ENCODE measurements around the gene IDE. TPM values are rescaled to one million over a fixed set of nuclear protein-coding genes. Genes with fewer than 3 reads are reported as not detected.

IDE gene
- total RNA-seq, 1 experiment from 2014 or later: 66.4 TPM

DNA sequence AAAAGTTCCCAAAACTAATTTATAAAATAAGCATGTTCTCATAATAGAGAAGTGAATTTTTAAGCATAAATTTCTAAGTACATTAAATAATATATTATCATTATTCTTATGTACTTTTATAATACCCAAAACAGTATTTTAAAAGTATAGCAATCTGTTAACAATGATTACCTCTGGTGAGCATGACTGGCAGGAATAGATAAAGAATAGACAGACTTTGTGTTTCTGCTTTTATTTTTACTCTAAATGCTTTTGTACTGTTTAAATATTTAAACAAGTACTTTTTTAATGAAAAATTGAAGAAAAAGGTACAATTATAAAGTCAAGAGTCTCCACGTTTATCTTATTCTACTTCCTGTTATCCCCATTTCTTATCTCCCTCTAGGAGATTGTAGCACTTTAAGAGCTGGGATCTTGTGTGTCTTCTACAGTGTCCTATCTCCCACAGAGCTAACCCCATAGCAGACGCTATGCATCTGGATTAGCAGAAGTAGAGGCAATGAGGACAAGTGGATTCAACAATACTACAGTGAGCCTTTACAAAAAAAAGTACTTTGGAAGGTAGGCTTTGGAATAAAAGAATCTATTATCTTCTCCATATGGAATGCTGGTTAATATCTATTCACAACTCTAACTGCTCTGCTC lies 42.9 kb downstream of the IDE start:
- Mint-ChIP-seq H3K36me3 (ENCODE audit: insufficient read depth, unreplicated experiment) (peaks cover 86% of the 10 kb centered on the region), H3K9me3 (ENCODE audit: unreplicated experiment) (no peaks in the 10 kb centered on the region), H3K4me3 (ENCODE audit: unreplicated experiment) (no peak overlapping the region), H3K4me1 (ENCODE audit: insufficient read depth, unreplicated experiment) (no peaks in the 10 kb centered on the region), H3K27ac (ENCODE audit: low read depth, unreplicated experiment) (no peak overlapping the region), H3K27me3 (ENCODE audit: insufficient read depth, unreplicated experiment) (no peaks in the 10 kb centered on the region)
- TF ChIP-seq, protein P1, sequence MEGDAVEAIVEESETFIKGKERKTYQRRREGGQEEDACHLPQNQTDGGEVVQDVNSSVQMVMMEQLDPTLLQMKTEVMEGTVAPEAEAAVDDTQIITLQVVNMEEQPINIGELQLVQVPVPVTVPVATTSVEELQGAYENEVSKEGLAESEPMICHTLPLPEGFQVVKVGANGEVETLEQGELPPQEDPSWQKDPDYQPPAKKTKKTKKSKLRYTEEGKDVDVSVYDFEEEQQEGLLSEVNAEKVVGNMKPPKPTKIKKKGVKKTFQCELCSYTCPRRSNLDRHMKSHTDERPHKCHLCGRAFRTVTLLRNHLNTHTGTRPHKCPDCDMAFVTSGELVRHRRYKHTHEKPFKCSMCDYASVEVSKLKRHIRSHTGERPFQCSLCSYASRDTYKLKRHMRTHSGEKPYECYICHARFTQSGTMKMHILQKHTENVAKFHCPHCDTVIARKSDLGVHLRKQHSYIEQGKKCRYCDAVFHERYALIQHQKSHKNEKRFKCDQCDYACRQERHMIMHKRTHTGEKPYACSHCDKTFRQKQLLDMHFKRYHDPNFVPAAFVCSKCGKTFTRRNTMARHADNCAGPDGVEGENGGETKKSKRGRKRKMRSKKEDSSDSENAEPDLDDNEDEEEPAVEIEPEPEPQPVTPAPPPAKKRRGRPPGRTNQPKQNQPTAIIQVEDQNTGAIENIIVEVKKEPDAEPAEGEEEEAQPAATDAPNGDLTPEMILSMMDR (IDR thresholded peaks at IDR 0.05; ENCODE audit: unreplicated experiment): no peak
- ChIA-PET CTCF (interaction anchor here (0.6 to 1.9 kb wide), 2 partner anchors 14 to 96 kb away, joined by 3 to 7 read pairs; no protein-coding TSS in a partner anchor), POLR2A (no interaction called here)
- intact Hi-C loops (cut with micrococcal nuclease): no loop called here
- DNase-seq (ENCODE audit: unreplicated experiment): no peak
- no TSS peak for BruUV-seq (replicated peaks)

DNA sequence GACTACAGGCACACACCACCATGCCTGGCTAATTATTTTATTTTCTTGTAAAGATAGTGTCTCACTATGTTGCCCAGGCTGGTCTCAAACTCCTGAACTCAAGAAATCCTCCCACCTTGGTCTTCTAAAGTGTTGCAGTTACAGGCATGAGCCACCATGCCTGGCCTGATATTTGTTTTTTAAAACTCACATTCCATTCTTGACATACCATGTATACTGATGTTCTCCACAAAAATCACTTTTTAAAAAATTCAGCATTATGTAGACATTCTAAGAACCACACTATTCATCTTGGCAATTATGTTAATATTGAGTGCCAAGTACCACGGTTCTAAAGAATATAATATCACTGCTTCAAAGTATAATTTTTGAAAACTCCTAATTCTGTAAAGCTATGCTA lies 43.5 kb downstream of the IDE start:
- TF ChIP-seq, protein P1 (IDR thresholded peaks at IDR 0.05; ENCODE audit: unreplicated experiment): no peak
- Mint-ChIP-seq H3K4me3 (ENCODE audit: unreplicated experiment) (no peak overlapping the region), H3K27me3 (ENCODE audit: insufficient read depth, unreplicated experiment) (no peaks in the 10 kb centered on the region), H3K27ac (ENCODE audit: low read depth, unreplicated experiment) (no peak overlapping the region), H3K36me3 (ENCODE audit: insufficient read depth, unreplicated experiment) (peaks cover 84% of the 10 kb centered on the region), H3K4me1 (ENCODE audit: insufficient read depth, unreplicated experiment) (no peaks in the 10 kb centered on the region), H3K9me3 (ENCODE audit: unreplicated experiment) (no peaks in the 10 kb centered on the region)
- no TSS peak for BruUV-seq (replicated peaks)
- intact Hi-C loops (cut with micrococcal nuclease): no loop called here
- no peak for DNase-seq (ENCODE audit: unreplicated experiment)
- ChIA-PET CTCF (interaction anchor here (0.6 to 1.9 kb wide), 2 partner anchors 13 to 55 kb away, joined by 3 to 7 read pairs; no protein-coding TSS in a partner anchor), POLR2A (no interaction called here)

DNA sequence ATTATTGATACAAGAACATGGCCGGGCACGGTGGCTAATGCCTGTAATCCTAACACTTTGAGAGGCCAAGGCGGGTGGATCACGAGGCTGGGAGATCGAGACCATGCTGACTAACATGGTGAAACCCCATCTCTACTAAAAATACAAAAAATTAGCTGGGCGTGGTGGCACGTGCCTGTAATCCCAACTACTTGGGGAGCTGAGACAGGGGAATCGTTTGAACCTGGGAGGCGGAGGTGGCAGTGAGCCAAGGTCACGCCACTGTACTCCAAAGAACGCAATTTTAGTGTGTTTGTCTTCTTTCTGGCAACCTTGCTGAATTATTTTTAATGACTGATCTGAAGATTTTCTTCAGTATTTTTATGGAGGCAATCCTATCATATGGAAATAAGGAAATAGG lies 46.2 kb downstream of the IDE start:
- Mint-ChIP-seq H3K9me3 (ENCODE audit: unreplicated experiment) (no peaks in the 10 kb centered on the region), H3K36me3 (ENCODE audit: insufficient read depth, unreplicated experiment) (peaks cover 77% of the 10 kb centered on the region), H3K4me3 (ENCODE audit: unreplicated experiment) (no peak overlapping the region), H3K27ac (ENCODE audit: low read depth, unreplicated experiment) (no peak overlapping the region), H3K27me3 (ENCODE audit: insufficient read depth, unreplicated experiment) (no peaks in the 10 kb centered on the region), H3K4me1 (ENCODE audit: insufficient read depth, unreplicated experiment) (no peaks in the 10 kb centered on the region)
- no peak for DNase-seq (ENCODE audit: unreplicated experiment)
- ChIA-PET CTCF (interaction anchor here (1.2 to 1.9 kb wide), 2 partner anchors 10 to 17 kb away, joined by 3 to 4 read pairs; no protein-coding TSS in a partner anchor), POLR2A (interaction anchor here (1.6 to 2.2 kb wide), 2 partner anchors 10 to 63 kb away, joined by 4 to 5 read pairs; no protein-coding TSS in a partner anchor)
- intact Hi-C loops (cut with micrococcal nuclease): no loop called here
- no TSS peak for BruUV-seq (replicated peaks)
- TF ChIP-seq, protein P1 (IDR thresholded peaks at IDR 0.05; ENCODE audit: unreplicated experiment): no peak

DNA sequence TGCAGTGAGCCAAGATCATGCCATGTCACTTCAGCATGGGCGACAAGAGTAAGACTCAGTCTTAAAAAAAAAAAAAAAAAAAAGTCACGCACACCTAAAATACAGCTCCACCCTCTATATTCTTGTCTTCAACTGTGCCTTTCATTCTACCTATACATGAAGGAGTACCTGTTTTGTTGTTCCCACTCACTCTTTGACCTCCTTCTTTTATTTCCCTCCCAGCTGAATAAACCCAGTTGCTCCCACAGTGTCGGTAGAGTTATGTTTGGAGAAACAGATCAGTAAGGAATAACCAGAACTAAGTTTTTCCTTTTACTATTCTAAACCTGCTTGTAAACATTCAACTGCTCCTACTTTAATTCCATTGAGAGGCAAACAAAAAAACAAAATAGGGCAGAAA lies 50.3 kb downstream of the IDE start:
- H3K36me3 Mint-ChIP-seq (ENCODE audit: insufficient read depth, unreplicated experiment): peaks cover 43% of the 10 kb centered on the region
- ChIA-PET CTCF (interaction anchor here (0.6 to 1.4 kb wide), 4 partner anchors 42 to 52 kb away, joined by 3 to 8 read pairs (median 5); partner anchors contain the start of gene IDE), POLR2A (interaction anchor here (0.9 kb wide), 2 partner anchors 11 to 68 kb away, joined by 3 to 4 read pairs; no protein-coding TSS in a partner anchor)
- H3K9me3 Mint-ChIP-seq (ENCODE audit: unreplicated experiment): no peaks in the 10 kb centered on the region
- no peaks in the 10 kb centered on the region for H3K4me1 Mint-ChIP-seq (ENCODE audit: insufficient read depth, unreplicated experiment)
- TF ChIP-seq, protein P1 (IDR thresholded peaks at IDR 0.05; ENCODE audit: unreplicated experiment): no peak
- no TSS peak for BruUV-seq (replicated peaks)
- H3K4me3 Mint-ChIP-seq (ENCODE audit: unreplicated experiment): no peak overlapping the region
- H3K27ac Mint-ChIP-seq (ENCODE audit: low read depth, unreplicated experiment): no peak overlapping the region
- intact Hi-C loops (cut with micrococcal nuclease): no loop called here
- no peak for DNase-seq (ENCODE audit: unreplicated experiment)
- H3K27me3 Mint-ChIP-seq (ENCODE audit: insufficient read depth, unreplicated experiment): no peaks in the 10 kb centered on the region

All from MCF 10A (cell line).